ENCODE measurements around the gene RAI14.

Gene RAI14

DNA sequence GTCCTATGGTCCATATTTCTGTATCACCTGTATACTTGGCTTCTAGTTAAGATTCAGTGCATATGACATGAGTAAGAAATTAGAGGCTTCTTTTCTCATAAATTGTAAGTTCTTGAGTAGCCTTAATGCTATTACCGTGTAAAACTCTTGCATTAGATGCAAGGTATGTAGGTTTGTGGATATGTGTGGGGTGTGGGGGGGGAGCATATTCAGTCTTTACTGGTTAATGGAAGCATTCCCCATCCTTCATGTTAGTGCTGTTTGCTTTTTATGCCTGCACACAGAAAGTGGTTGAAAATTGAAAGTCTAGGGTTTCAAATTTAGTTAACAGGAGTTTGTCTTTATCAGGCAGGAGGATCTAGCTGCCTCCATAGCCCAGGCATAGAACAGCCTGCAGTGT lies 16.1 kb downstream of the RAI14 start:
- no peak overlapping the region for H3K4me3 ChIP-seq (ENCODE audit: low read length)
- DNase-seq (ENCODE audit: low read depth, low spot score), result no peak

- H3K4me3 ChIP-seq (ENCODE audit: low read length), result no peak overlapping the region
- no peak for DNase-seq (ENCODE audit: low read depth, low spot score)
These were observed 17.5 kb downstream of the RAI14 start for GRCh38 chr5:34673463-34674125.

GRCh38 chr5:34674187-34674586 lies 18.1 kb downstream of the RAI14 start:
- no peak overlapping the region for H3K4me3 ChIP-seq (ENCODE audit: low read length)
- no peak for DNase-seq (ENCODE audit: low read depth, low spot score)

GRCh38 chr5:34675857-34676256 lies 19.7 kb downstream of the RAI14 start:
- no peak for DNase-seq (ENCODE audit: low read depth, low spot score)
- no peak overlapping the region for H3K4me3 ChIP-seq (ENCODE audit: low read length)

- no peak for DNase-seq (ENCODE audit: low read depth, low spot score)
- H3K4me3 ChIP-seq (ENCODE audit: low read length), result no peak overlapping the region
These were observed 20.3 kb downstream of the RAI14 start for GRCh38 chr5:34676416-34676815.

DNA sequence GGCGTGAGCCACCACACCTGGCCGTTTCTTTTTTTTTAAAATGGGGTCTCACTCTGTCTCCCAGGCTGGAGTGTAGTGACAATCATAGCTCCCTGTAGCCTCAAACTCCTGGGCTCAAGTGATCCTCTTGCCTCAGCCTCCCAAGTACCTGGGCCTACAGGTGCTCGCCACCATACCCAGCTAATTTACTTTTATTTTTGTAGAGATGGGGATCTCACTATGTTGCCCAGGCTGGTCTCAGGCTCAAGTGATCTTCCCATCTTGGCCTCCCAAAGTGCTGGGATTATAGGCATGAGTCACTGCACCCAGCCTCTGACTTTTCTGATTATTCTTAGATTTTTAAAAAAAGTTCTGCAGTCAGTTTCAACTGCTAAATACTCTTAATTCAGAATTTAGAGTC lies 21.3 kb downstream of the RAI14 start:
- no peak for DNase-seq (ENCODE audit: low read depth, low spot score)
- H3K4me3 ChIP-seq (ENCODE audit: low read length), result no peak overlapping the region

DNA sequence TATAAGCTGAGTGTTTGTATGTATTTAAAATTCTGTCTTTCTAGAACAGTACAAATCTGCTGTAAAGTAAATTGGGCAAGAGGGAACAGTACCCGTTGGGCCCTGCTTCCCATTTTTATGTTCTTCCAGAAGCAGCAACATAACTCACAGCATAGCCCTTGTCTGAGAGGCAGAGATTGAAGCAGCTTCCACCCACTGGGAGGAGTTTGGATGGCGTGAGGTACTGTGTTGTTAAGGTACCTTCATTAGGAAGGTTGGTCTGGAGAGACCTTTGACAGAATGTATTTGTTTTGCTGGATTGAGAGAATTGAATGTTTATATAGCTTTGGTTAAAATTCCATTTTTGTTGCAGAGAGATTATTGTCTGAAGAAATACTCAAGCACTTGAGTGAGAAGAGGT lies 24.8 kb downstream of the RAI14 start:
- H3K4me3 ChIP-seq (ENCODE audit: low read length), result no peak overlapping the region
- DNase-seq (ENCODE audit: low read depth, low spot score), result no peak

- no peak overlapping the region for H3K4me3 ChIP-seq (ENCODE audit: low read length)
- DNase-seq (ENCODE audit: low read depth, low spot score), result no peak
These were observed 26.9 kb downstream of the RAI14 start for GRCh38 chr5:34682926-34683623.

DNA sequence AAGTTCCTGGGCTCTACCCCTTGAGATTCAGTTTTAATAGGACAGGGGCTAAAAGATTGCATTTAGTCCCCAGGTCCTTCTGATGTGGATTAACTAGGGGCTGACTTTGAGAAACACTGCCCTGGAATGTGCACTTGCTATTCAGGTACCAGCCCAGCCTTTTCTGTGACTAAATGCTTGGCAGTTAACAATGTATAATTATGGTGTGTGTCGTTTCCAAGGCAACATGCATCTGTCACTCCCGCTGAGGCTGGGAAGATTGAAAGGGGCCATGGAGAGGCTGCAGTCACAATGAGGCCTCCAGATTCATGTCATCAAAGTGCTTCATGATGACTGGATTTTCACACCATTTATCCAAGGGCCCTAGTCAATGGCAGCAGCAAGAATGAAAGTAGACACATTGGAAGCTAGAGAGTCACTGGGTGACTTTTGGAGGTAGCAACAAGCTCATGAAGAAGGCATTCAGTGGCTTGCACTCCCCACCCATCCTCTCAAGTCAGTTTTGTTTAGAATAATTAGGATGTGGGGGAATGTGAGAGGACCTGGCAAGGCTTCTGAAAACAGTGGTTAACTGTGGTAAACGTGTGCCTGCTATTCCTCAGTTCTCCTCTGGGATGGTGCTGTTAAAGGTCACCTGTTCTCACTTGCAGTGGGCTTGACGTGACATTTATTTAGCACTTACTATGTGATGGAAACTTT lies 28.3 kb downstream of the RAI14 start:
- no peak overlapping the region for H3K4me3 ChIP-seq (ENCODE audit: low read length)
- DNase-seq (ENCODE audit: low read depth, low spot score), result no peak

DNA sequence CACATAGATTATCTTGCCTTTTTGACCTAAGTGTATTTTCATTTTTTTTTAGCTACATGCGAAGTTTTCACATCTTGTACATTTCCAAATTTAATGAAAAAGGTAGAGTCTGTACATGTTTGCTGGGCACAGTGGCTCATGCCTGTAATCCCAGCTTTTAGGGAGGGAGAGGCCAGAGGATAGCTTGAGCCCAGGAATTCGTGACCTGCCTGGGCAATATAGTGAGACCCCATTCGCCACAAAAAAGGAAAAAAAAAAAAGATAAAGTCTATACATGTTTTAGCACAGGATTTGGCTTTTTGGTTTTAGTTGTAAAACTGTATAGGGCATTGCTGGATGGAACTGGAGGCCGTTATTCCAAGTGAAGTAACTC lies 28.8 kb downstream of the RAI14 start:
- DNase-seq (ENCODE audit: low read depth, low spot score), result no peak
- no peak overlapping the region for H3K4me3 ChIP-seq (ENCODE audit: low read length)

DNA sequence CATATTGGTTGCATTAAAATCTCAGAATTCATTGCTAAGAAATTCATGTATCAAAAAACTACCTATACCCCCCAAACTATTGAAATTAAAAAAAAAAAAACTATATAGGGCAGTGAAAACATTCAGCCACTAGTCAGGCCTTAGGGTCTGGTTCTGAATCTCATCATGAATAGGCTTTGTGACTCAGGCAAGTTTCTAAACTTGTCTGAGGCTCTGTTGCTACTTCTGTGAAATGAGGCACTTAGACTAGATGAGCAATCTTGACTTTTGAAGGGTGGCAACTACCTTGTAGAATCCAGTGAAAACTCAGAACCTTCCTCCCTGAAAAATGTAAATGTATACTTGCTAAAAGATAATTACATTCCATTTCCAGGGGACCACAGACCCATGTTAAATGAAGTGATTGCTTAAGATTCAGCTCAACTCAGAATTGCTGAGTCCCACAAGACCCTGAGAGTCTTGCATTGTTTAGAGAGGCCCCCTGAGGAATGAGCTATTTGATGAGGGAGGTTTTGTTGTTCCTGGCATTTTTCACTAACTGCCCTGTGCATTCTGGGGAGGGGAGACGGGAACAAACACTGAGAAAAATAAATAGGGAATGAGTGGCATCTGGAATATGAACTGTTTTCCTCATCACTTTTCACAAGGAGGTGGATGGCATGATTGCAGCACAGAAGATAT lies 29.5 kb downstream of the RAI14 start:
- no peak for DNase-seq (ENCODE audit: low read depth, low spot score)
- no peak overlapping the region for H3K4me3 ChIP-seq (ENCODE audit: low read length)

- no peak for DNase-seq (ENCODE audit: low read depth, low spot score)
- H3K4me3 ChIP-seq (ENCODE audit: low read length), result no peak overlapping the region
These were observed 30.7 kb downstream of the RAI14 start for GRCh38 chr5:34686762-34687268.

DNA sequence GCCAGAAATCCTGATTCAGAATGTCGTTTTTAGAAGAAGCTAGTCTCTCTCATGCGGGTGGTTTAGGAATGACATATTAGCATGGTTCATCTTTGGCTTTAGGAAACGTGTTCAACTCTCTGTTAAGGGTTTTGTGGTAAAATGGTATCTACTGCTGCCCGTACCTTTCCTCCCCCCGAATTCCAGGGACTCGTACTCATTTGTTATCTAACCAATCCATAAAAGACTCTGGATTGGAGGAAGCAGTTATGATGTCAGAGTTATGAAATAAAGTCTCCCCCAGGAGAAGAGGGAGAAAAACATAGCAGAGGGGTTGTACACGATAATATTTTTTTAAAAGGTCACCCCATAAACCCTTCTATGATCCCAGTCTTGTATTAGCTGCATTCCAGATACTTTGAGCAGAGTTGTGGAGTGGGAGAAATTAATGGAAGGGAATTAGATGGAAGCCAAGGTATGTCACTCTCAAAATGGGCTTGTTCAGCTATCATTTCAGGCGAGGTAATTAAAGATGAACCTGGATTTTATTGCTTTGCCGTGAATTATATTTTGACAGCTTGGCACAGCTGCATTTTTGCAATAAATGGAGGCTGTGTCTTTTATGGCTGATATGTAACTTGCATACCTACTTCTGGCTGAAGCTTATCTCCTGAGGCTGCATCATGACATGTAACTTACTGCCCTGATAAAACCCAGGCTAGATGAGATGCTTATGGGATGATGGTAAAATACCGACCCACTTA lies 31.3 kb downstream of the RAI14 start:
- H3K4me3 ChIP-seq (ENCODE audit: low read length), result no peak overlapping the region
- no peak for DNase-seq (ENCODE audit: low read depth, low spot score)

DNA sequence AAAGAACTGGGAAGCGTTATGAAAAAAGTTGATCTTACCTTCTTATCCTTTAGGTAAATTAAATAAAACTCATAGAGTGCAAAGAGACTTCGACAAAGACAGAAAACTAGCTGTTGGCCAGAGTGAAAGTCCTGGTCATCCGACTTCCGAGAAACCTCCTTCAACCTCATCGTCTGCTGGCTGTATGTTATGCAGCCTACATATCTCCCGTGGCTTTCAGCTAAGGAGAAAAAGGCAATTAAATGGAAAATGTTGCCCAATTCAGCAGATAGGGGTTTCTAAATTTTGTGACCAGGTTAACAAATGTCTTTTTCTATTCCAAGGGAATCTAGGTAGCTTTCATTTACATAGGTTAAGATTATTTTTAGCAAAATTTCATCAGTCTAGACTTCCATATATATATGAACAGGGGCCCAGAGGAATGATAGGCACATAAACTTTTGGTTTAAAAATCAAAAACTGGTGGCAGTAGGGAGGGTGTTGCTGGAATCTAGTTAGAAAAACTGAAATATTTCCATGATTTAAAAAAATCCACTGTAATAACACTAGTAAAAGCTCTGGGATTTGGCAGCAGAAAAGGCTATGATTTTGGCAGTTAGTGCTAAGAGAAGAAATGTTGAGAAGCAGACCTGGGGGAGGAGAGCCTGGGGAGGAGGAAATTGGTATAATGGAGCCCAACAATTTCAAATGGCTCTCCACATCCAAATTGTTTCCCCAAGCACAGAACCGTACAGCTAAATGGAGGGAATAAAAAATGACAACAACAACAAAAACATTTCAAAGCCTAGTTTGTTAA lies 32.1 kb downstream of the RAI14 start:
- H3K4me3 ChIP-seq (ENCODE audit: low read length), result no peak overlapping the region
- DNase-seq (ENCODE audit: low read depth, low spot score), result no peak

DNA sequence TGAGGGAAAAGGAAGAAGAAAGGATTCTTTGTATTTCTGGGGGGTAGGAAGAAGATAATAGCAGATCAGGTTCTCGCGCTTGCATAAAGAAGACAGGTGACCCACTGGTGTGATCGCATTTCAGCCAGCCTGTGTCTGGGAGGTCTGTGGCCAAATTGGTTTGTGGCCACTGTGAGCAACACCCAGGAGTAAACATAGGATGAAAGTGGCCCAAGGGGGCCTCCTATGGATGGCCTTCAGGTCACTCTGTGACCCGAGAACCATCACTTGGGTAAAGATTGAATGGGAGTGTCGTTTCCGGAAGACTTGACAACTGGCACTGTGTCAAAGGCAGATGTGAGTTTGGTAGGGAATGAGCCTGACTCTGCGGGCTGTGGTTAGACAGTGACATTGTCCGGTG lies 34.2 kb downstream of the RAI14 start:
- H3K4me3 ChIP-seq (ENCODE audit: low read length), result no peak overlapping the region
- no peak for DNase-seq (ENCODE audit: low read depth, low spot score)

DNA sequence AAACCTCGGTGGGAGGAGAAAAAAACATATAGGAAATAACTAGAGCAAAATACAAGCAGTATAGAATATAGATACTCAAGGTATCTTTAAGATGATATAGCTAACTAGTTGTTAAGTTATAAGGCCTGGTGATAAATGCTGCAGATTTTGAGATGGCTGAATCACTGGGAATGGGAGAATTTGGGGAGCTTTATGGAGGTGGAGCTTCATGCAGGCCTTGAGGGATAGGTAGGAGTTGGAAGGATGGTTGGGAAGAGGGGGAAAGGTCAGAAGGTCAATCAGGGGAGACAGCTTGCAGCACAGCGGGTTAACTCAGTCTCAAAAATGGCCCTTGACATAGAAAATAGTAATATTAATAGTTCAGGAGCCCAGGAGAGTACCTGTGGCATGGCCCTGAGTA lies 34.8 kb downstream of the RAI14 start:
- H3K4me3 ChIP-seq (ENCODE audit: low read length), result no peak overlapping the region
- no peak for DNase-seq (ENCODE audit: low read depth, low spot score)

DNA sequence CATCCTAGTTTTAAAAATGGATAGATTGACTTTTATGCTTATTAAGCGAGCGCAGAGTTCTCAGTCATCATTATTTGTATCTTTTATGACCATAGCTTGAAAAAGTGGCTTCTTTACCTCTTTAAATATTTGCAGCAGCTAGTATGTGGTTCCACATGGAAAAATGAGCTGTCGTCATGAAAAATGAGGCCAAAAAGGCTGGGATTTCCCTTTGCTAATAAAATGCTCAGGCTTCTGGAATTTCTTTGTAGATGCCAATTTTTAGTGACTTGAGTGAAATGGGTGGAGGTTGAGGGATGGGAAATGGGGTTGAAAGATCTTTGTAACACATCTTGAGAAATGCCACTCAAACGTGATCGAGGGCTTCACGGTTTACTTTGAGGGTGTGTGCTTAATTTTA lies 35.2 kb downstream of the RAI14 start:
- no peak overlapping the region for H3K4me3 ChIP-seq (ENCODE audit: low read length)
- no peak for DNase-seq (ENCODE audit: low read depth, low spot score)

DNA sequence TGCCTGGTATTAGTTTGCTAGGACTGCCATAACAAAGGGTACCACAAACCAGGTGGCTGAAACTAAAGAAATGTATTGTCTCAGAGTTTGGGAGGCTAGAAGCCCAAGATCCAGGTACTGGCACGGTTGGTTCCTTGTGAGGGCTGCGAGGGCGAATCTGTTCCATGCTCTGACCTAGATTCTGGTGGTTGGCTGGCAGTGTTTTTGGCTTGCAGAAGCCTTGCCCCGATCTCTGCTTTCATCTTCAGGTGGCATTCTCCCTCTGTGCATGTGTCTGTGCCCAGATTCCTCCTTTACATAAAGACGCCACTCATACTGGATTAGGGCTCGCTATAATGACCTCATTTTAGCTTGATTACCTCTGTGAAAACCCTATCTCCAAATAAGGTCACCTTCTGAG lies 36.7 kb downstream of the RAI14 start:
- no peak overlapping the region for H3K4me3 ChIP-seq (ENCODE audit: low read length)
- no peak for DNase-seq (ENCODE audit: low read depth, low spot score)

Data from Jurkat, Clone E6-1 (cell line).